Left ventricle myocardium inferior (tissue), 1 donor: ENCODE measurements around the gene CALML6. TPM values are rescaled to one million over a fixed set of nuclear protein-coding genes. Genes with fewer than 3 reads are reported as not detected.

Source experiments
- DNase-seq: peaks from one replicate; pipeline ENCODE4 v3.0.0-alpha.2; 2020
- H3K27ac ChIP-seq: fragments of 200-600 bp; replicated peaks from 2 replicates; pipeline ENCODE4 v1.8.0; 2021
- H3K27me3 ChIP-seq: fragments of 200-600 bp; 2 replicates; pipeline ENCODE4 v1.8.0; 2021; ENCODE audit warnings: low read depth
- H3K36me3 ChIP-seq: fragments of 200-600 bp; 2 replicates; pipeline ENCODE4 v1.8.0; 2021
- H3K4me1 ChIP-seq: fragments of 200-600 bp; 2 replicates; pipeline ENCODE4 v1.8.0; 2021
- H3K4me3 ChIP-seq: fragments of 200-600 bp; 2 replicates; pipeline ENCODE4 v1.8.0; 2021; ENCODE audit warnings: mild to moderate bottlenecking, moderate library complexity
- H3K9me3 ChIP-seq: fragments of 200-600 bp; replicated peaks from 2 replicates; pipeline ENCODE4 v1.8.0; 2021
- intact Hi-C: fragments of 100-400 bp; cut with micrococcal nuclease; formaldehyde crosslinking; loops from one replicate; pipeline ENCODE4 v1.11.0; 2022
- total RNA-seq: library from RNA; stranded (reverse); fragmentation: NEBNext Ultra II Directional; extraction: Animal tissue kit (Norgen Biotek cat#: 25700); gene quantifications from one replicate; pipeline ENCODE4 v1.2.1, GENCODE V29; 2021
- TF ChIP-seq, protein P1 (sequence below): fragments of 200-600 bp; IDR thresholded peaks from 2 replicates; pipeline ENCODE4 v1.8.0; 2021; ENCODE audit warnings: antibody characterized with exemption, mild to moderate bottlenecking, borderline replicate concordance
- donor health status: DM: no; HTN: yes; CAD: no; lungs with severe emphysema.

The CALML6 gene
- total RNA-seq, 1 donor from 2014 or later = not detected

DNA sequence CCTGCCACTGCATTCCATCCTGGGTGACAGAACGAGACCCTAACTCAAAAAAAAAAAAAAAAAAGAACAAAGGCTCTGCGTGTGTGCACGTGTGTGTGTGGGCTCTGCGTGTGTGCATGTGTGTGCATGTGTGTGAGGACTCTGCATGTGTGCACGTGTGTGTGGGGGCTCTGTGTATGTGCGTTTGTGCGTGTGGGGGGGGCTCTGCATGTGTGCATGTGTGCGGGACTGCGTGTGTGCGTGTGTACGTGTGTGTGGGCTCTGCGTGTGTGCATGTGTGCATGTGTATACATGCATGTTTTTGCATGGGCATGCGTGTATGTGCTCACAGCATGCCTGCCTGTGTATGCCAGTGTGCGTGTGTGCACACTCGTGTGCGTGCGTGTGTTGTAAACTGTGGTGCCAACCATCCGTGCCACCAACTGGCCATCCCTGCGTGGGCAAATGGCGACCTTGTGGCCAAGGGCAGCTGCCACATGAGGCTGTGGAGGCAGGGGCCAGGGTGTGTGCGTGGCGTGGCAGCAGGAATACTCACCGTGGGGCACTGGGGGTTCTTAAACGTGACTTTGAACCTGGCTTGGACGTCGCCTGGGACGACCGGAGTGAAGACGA lies 30.8 kb downstream of the CALML6 start:
- DNase-seq = no peak
- Histone ChIP-seq H3K36me3 (no peaks in the 10 kb centered on the region), H3K4me3 (no peak overlapping the region), H3K27ac (no peak overlapping the region), H3K27me3 (peaks cover 50% of the 10 kb centered on the region), H3K9me3 (no peaks in the 10 kb centered on the region), H3K4me1 (peaks cover 15% of the 10 kb centered on the region)
- intact Hi-C loops = no loop called here
- TF ChIP-seq, protein P1, sequence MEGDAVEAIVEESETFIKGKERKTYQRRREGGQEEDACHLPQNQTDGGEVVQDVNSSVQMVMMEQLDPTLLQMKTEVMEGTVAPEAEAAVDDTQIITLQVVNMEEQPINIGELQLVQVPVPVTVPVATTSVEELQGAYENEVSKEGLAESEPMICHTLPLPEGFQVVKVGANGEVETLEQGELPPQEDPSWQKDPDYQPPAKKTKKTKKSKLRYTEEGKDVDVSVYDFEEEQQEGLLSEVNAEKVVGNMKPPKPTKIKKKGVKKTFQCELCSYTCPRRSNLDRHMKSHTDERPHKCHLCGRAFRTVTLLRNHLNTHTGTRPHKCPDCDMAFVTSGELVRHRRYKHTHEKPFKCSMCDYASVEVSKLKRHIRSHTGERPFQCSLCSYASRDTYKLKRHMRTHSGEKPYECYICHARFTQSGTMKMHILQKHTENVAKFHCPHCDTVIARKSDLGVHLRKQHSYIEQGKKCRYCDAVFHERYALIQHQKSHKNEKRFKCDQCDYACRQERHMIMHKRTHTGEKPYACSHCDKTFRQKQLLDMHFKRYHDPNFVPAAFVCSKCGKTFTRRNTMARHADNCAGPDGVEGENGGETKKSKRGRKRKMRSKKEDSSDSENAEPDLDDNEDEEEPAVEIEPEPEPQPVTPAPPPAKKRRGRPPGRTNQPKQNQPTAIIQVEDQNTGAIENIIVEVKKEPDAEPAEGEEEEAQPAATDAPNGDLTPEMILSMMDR = no peak

GRCh38 chr1:1946540-1946939 lies 31.5 kb downstream of the CALML6 start:
- Histone ChIP-seq H3K9me3 (no peaks in the 10 kb centered on the region), H3K4me3 (no peak overlapping the region), H3K27ac (no peak overlapping the region), H3K4me1 (peaks cover 15% of the 10 kb centered on the region), H3K36me3 (no peaks in the 10 kb centered on the region), H3K27me3 (peaks cover 44% of the 10 kb centered on the region)
- intact Hi-C loops = no loop called here
- peak; percentile 62 for DNase-seq
- TF ChIP-seq, protein P1 = no peak

GRCh38 chr1:1947493-1947892 lies 32.4 kb downstream of the CALML6 start:
- DNase-seq = no peak
- TF ChIP-seq, protein P1 = no peak

GRCh38 chr1:1948783-1949182 lies 33.7 kb downstream of the CALML6 start:
- Histone ChIP-seq H3K27ac (no peak overlapping the region), H3K4me1 (peaks cover 15% of the 10 kb centered on the region), H3K27me3 (peaks cover 22% of the 10 kb centered on the region), H3K4me3 (no peak overlapping the region), H3K36me3 (no peaks in the 10 kb centered on the region), H3K9me3 (no peaks in the 10 kb centered on the region)
- intact Hi-C loops = no loop called here
- DNase-seq = no peak
- TF ChIP-seq, protein P1 = no peak

More at GRCh38 chr1:1947493-1947892, 32.4 kb downstream of the CALML6 start:
- Histone ChIP-seq H3K4me1 (peaks cover 15% of the 10 kb centered on the region), H3K36me3 (no peaks in the 10 kb centered on the region), H3K9me3 (no peaks in the 10 kb centered on the region), H3K27me3 (peaks cover 34% of the 10 kb centered on the region), H3K27ac (no peak overlapping the region), H3K4me3 (no peak overlapping the region)
- intact Hi-C loops = no loop called here

DNA sequence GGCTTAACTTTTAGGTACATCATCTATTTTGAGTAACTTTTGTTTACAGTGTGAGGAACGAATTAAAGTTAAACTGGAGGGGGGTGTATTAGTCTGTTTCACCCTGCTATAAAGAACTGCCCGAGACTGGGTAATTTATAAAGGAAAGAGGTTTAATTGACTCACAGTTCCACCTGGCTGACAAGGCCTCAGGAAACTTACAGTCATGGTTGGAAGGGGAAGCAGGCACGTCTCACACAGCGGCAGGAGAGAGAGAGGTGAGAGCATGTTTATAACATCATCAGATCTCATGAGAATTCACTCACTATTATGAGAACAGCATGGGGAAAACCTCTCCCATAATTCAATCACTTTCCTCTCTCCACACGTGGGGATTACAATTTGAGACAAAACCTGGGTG lies 35.9 kb downstream of the CALML6 start:
- intact Hi-C loops = loop anchor here (10.0 kb wide), 1 partner anchor 94 kb away; no protein-coding TSS in a partner anchor
- Histone ChIP-seq H3K4me1 (peaks cover 9% of the 10 kb centered on the region), H3K36me3 (no peaks in the 10 kb centered on the region), H3K9me3 (no peaks in the 10 kb centered on the region), H3K27me3 (peaks cover 25% of the 10 kb centered on the region), H3K4me3 (no peak overlapping the region), H3K27ac (no peak overlapping the region)
- TF ChIP-seq, protein P1 = no peak
- DNase-seq = no peak
